ENCODE measurements around the gene VCAM1.

Gene VCAM1

GRCh38 chr1:100724281-100724680 lies 4.7 kb downstream of the VCAM1 start:
- DNase-seq (ENCODE audit: low spot score) = no peak

DNA sequence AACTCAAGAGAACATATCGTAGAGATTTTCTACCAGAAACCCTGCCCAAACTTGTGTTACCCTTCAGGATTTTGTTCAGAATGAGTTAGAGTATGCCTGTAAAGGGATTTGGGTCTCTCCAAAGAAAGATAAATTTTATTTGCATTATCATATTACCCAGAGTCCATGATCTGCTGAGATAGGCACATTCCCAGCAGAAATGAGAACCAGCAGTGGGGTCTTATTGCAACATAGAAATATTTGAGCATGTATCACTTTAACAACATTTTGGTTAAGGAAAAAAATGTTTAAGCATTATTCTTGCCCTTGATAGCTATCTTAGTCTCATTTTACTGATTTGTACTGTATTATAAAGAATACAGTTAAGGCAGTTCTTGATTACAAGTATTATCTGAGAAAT lies 10.6 kb downstream of the VCAM1 start:
- no peak for DNase-seq (ENCODE audit: low spot score)

DNA sequence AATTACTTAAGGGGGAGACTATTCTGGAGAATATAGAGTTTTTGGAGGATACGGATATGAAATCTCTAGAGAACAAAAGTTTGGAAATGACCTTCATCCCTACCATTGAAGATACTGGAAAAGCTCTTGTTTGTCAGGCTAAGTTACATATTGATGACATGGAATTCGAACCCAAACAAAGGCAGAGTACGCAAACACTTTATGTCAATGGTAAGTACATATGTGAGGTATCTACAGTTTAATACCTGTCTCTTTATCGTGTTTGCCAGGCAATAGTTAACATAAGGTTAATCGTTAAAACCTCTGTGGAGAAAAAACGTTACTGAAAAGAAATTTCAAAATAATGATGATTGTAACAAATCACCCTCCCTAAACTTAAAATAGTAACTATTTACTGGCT lies 11.8 kb downstream of the VCAM1 start:
- no peak for DNase-seq (ENCODE audit: low spot score)

GRCh38 chr1:100731758-100732157 lies 12.2 kb downstream of the VCAM1 start:
- DNase-seq (ENCODE audit: low spot score) = no peak

GRCh38 chr1:100734676-100735075 lies 15.1 kb downstream of the VCAM1 start:
- DNase-seq (ENCODE audit: low spot score) = no peak

- DNase-seq (ENCODE audit: low spot score) = no peak
Measured at GRCh38 chr1:100735244-100735643, 15.7 kb downstream of the VCAM1 start.

DNA sequence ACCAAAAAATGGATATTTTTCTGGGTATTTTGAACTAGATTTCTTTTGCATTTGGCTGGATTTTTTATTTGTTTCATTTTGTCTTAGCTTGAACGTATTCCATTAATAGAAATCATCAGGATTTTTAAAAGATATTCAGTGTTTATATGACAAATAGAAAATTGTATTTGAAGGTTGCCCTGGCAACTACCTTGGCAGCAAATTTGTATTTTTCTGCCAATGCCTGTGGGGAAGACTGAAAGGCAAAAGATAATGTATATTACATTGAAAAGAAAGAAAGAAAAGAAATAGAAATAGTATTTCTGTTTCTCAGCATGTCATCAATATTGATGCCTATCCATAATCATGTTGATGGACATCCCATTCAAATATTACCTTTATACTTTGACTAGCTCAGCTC lies 16.8 kb downstream of the VCAM1 start:
- DNase-seq (ENCODE audit: low spot score) = no peak

GRCh38 chr1:100736746-100737145 lies 17.2 kb downstream of the VCAM1 start:
- DNase-seq (ENCODE audit: low spot score) = no peak

DNA sequence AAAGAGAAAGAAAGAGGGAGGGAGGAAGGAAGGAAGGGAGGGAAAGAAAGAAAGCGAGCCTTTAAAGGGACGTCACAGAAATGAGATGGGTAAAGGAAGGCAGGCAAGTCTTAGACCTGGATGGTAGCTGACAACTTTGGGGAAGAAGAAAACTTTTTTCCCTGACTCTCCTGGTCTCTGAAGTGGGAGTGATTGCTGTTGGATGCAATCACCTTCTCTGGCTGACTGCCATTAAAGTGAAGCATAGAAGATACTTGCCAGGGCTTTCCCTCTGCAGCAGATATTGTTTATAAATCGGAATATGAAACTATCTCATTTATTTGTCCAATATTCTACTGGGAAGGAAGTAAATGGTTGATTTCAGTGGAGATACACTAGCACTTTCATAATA lies 27.0 kb downstream of the VCAM1 start:
- no peak for DNase-seq (ENCODE audit: low spot score)

- no peak for DNase-seq (ENCODE audit: low spot score)
Measured at GRCh38 chr1:100747771-100748170, 28.2 kb downstream of the VCAM1 start.

- no peak for DNase-seq (ENCODE audit: low spot score)
Measured at GRCh38 chr1:100750005-100750885, 30.7 kb downstream of the VCAM1 start.

- DNase-seq (ENCODE audit: low spot score) = no peak
Measured at GRCh38 chr1:100752791-100753190, 33.2 kb downstream of the VCAM1 start.

DNA sequence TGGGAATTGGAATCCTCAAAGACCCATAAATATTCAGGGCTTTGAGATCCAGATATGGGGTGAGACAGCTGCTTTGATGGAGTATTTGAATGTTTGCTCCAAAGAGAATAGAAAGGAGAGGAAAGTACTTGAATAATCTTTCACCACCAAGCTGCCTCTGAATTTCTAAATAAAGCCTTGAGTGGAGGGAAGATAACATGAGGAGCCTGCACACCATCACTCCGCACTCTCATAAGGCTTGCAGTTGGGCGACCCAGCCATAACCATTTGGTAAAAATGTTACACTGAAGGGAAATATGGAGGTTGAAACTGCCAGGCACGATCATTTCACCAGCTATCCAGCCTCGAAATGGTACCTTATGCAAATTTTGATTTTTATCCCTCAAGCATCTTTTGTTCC lies 38.4 kb downstream of the VCAM1 start:
- no peak for DNase-seq (ENCODE audit: low spot score)

- no peak for DNase-seq (ENCODE audit: low spot score)
Measured at GRCh38 chr1:100759188-100759587, 39.6 kb downstream of the VCAM1 start.

DNA sequence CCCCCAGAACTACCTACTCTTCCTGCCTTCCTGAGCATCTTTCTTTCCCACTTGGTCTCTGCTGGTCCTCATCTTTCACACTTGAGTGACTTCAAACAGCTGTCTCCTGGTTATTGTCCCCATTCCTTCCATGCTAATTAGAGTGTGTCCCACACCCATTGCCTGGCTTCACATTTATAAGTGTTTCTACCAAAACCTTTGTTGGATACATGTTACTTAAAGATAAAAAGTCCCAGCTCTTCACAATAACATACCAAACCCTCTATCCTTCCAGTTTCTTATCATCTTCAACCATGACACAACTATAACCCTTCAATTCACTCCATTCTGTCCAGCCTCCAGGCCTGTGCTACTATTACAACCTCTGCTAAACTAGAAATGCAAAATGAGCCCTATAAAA lies 41.0 kb downstream of the VCAM1 start:
- no peak for DNase-seq (ENCODE audit: low spot score)

GRCh38 chr1:100762461-100762860 lies 42.9 kb downstream of the VCAM1 start:
- DNase-seq (ENCODE audit: low spot score) = no peak

DNA sequence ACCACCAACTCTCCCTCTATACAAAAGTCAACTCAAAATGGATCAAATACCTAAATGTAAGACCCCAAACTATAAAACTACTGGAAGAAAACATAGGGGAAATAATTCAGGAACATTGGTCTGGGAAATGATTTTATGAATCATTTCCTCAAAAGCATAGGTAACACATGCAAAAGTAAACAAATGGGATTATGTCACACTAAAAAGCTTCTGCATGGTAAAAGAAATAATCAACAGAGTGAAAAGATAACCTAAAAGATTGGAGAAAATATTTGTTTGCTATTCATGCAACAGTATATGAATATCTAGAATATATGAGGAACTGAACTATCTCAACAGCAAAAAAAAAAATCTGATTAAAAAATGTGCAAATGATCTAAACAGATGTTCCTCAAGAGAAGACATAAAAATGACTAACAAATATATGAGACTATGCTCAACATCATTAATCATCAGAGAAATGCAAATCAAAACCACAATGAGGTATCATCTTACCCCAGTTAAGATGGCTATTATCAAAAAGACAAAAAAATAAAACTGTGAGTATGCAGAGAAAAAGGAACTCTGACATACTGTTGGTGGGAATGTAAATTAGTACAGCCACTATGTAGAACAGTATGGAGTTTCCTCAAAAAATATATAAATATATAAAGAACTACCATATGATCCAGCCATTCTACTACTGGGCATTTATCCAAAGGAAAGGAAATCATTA lies 47.8 kb downstream of the VCAM1 start:
- DNase-seq (ENCODE audit: low spot score) = no peak

- no peak for DNase-seq (ENCODE audit: low spot score)
Measured at GRCh38 chr1:100769323-100769722, 49.8 kb downstream of the VCAM1 start.

- no peak for DNase-seq (ENCODE audit: low spot score)
Measured at GRCh38 chr1:100769906-100770646, 50.5 kb downstream of the VCAM1 start.

GRCh38 chr1:100773444-100773843 lies 53.9 kb downstream of the VCAM1 start:
- no peak for DNase-seq (ENCODE audit: low spot score)

GRCh38 chr1:100774370-100774769 lies 54.8 kb downstream of the VCAM1 start:
- DNase-seq (ENCODE audit: low spot score) = no peak

- no peak for DNase-seq (ENCODE audit: low spot score)
Measured at GRCh38 chr1:100775483-100775882, 55.9 kb downstream of the VCAM1 start.

- no peak for DNase-seq (ENCODE audit: low spot score)
Measured at GRCh38 chr1:100778748-100779147, 59.2 kb downstream of the VCAM1 start.
